WERI-Rb-1 (cell line): ENCODE results near the gene FAM229A.

Source experiments
- DNase-seq: peaks from one replicate; pipeline ENCODE4 v3.0.0-alpha.2; 2020
- H3K27ac ChIP-seq: fragments of 250-450 bp; sonication (Bioruptor Pico); 2 replicates; pipeline ENCODE4 v1.5.1; 2020; ENCODE audit warnings: mild to moderate bottlenecking, moderate library complexity
- H3K27me3 ChIP-seq: fragments of 250-450 bp; sonication (Bioruptor Pico); 2 replicates; pipeline ENCODE4 v1.5.1; 2021; ENCODE audit warnings: mild to moderate bottlenecking, low read depth, moderate library complexity; ENCODE audit not compliant: insufficient read depth, severe bottlenecking
- H3K36me3 ChIP-seq: fragments of 250-450 bp; sonication (Bioruptor Pico); 2 replicates; pipeline ENCODE4 v1.5.1; 2020; ENCODE audit warnings: mild to moderate bottlenecking, moderate library complexity
- H3K4me3 ChIP-seq: 2 replicates; pipeline ENCODE4 v1.5.1; 2011; ENCODE audit warnings: low read depth, mild to moderate bottlenecking, control low read depth, low read length
- H3K9me3 ChIP-seq: fragments of 250-450 bp; sonication (Bioruptor Pico); 2 replicates; pipeline ENCODE4 v1.5.1; 2021; ENCODE audit warnings: mild to moderate bottlenecking, moderate library complexity; ENCODE audit not compliant: severe bottlenecking
- CTCF ChIP-seq: IDR thresholded peaks from 2 replicates; pipeline ENCODE4 v1.5.1; 2011; ENCODE audit warnings: low read depth, mild to moderate bottlenecking, control low read depth, inconsistent platforms, low read length

FAM229A gene

GRCh38 chr1:32372149-32372756, 10.0 kb upstream of the FAM229A start:
- DNase-seq, result no peak
- peak; percentile 5; the same call in 1 of the 2 replicates for TF ChIP-seq CTCF
- H3K36me3 ChIP-seq, result peaks cover 79% of the 10 kb centered on the region
- H3K27me3 ChIP-seq, result no peaks in the 10 kb centered on the region
- no peak overlapping the region for H3K4me3 ChIP-seq
- H3K27ac ChIP-seq, result no peak overlapping the region
- H3K9me3 ChIP-seq, result no peaks in the 10 kb centered on the region

GRCh38 chr1:32367912-32368635, 5.8 kb upstream of the FAM229A start:
- Histone ChIP-seq H3K36me3 (peaks cover 75% of the 10 kb centered on the region), H3K27ac (no peak overlapping the region)
- no peak for DNase-seq

GRCh38 chr1:32365445-32365844, 3.2 kb upstream of the FAM229A start:
- TF ChIP-seq CTCF, result no peak
- Histone ChIP-seq H3K27ac (no peak overlapping the region), H3K9me3 (no peaks in the 10 kb centered on the region), H3K36me3 (peaks cover 62% of the 10 kb centered on the region), H3K4me3 (no peak overlapping the region), H3K27me3 (no peaks in the 10 kb centered on the region)
- DNase-seq, result no peak

More at GRCh38 chr1:32367912-32368635, 5.8 kb upstream of the FAM229A start:
- H3K4me3 ChIP-seq, result no peak overlapping the region
- H3K27me3 ChIP-seq, result no peaks in the 10 kb centered on the region
- TF ChIP-seq CTCF, result no peak
- H3K9me3 ChIP-seq, result no peaks in the 10 kb centered on the region

- Histone ChIP-seq H3K9me3 (no peaks in the 10 kb centered on the region), H3K36me3 (peaks cover 62% of the 10 kb centered on the region), H3K27me3 (no peaks in the 10 kb centered on the region), H3K27ac (no peak overlapping the region), H3K4me3 (no peak overlapping the region)
- DNase-seq, result no peak
- no peak for TF ChIP-seq CTCF
Measured at GRCh38 chr1:32364836-32365235, 2.6 kb upstream of the FAM229A start.

- no peaks in the 10 kb centered on the region for H3K9me3 ChIP-seq
- peaks cover 52% of the 10 kb centered on the region for H3K36me3 ChIP-seq
- no peak for DNase-seq
- no peak overlapping the region for H3K27ac ChIP-seq
- no peak overlapping the region for H3K4me3 ChIP-seq
- no peaks in the 10 kb centered on the region for H3K27me3 ChIP-seq
- TF ChIP-seq CTCF, result no peak
Measured at GRCh38 chr1:32363713-32364112, 1.4 kb upstream of the FAM229A start.
